SK-N-SH treated with all-trans-retinoic acid at 6 μM for 48 hours (cell line): ENCODE results near the gene HAPLN2.

Source experiments
- ARNTL ChIP-seq: fragments of 450-650 bp; formaldehyde crosslinking; IDR thresholded peaks from 2 replicates; pipeline ENCODE4 v1.5.0; 2020; ENCODE audit warnings: low read depth, mild to moderate bottlenecking, moderate library complexity, borderline replicate concordance
- BACH2 ChIP-seq: fragments of 250-450 bp; sonication (Bioruptor Pico); IDR thresholded peaks from 2 replicates; pipeline ENCODE4 v1.9.0; 2021; ENCODE audit warnings: mild to moderate bottlenecking, borderline replicate concordance
- ESRRG ChIP-seq: fragments of 250-450 bp; sonication (Bioruptor Pico); IDR thresholded peaks from 2 replicates; pipeline ENCODE4 v1.6.1; 2021; ENCODE audit warnings: mild to moderate bottlenecking
- ISL1 ChIP-seq: fragments of 250-450 bp; sonication (Bioruptor Pico); IDR thresholded peaks from 2 replicates; pipeline ENCODE4 v2.1.2; 2022; ENCODE audit warnings: mild to moderate bottlenecking, moderate library complexity
- PATZ1 ChIP-seq: fragments of 250-450 bp; sonication (Bioruptor Pico); IDR thresholded peaks from 2 replicates; pipeline ENCODE4 v1.8.0; 2020; ENCODE audit warnings: mild to moderate bottlenecking, moderate library complexity, borderline replicate concordance
- PPARA ChIP-seq: fragments of 250-450 bp; sonication (Bioruptor Pico); IDR thresholded peaks from 2 replicates; pipeline ENCODE4 v1.5.0; 2020; ENCODE audit warnings: mild to moderate bottlenecking, borderline replicate concordance
- TCF4 ChIP-seq: fragments of 250-450 bp; sonication (Bioruptor Pico); IDR thresholded peaks from 2 replicates; pipeline ENCODE4 v1.8.0; 2021; ENCODE audit warnings: mild to moderate bottlenecking, moderate library complexity, borderline replicate concordance
- TOX ChIP-seq: fragments of 250-450 bp; sonication (Bioruptor Pico); IDR thresholded peaks from 2 replicates; pipeline ENCODE4 v1.8.0; 2021; ENCODE audit warnings: mild to moderate bottlenecking, moderate library complexity, borderline replicate concordance
- ZFP3 ChIP-seq: fragments of 250-450 bp; sonication (Bioruptor Pico); IDR thresholded peaks from 2 replicates; pipeline ENCODE4 v1.5.0; 2020; ENCODE audit warnings: mild to moderate bottlenecking, moderate library complexity
- ZFP30 ChIP-seq: fragments of 450-650 bp; formaldehyde crosslinking; IDR thresholded peaks from 2 replicates; pipeline ENCODE4 v1.5.0; 2022; ENCODE audit warnings: mild to moderate bottlenecking, moderate library complexity
- ZNF565 ChIP-seq: fragments of 450-650 bp; formaldehyde crosslinking; conservative IDR thresholded peaks from 2 replicates; pipeline ENCODE4 v1.5.0; 2020; ENCODE audit warnings: low read depth, mild to moderate bottlenecking, moderate library complexity
- ZNF70 ChIP-seq: fragments of 450-650 bp; formaldehyde crosslinking; IDR thresholded peaks from 2 replicates; pipeline ENCODE4 v1.5.0; 2020; ENCODE audit warnings: mild to moderate bottlenecking, moderate library complexity
- ZNF8 ChIP-seq: fragments of 450-650 bp; formaldehyde crosslinking; IDR thresholded peaks from 2 replicates; pipeline ENCODE4 v1.5.0; 2020; ENCODE audit warnings: mild to moderate bottlenecking, moderate library complexity
- TF ChIP-seq, protein P1 (sequence below): fragments of 250-450 bp; sonication (Bioruptor Pico); IDR thresholded peaks from 2 replicates; pipeline ENCODE4 v1.5.1; 2020; ENCODE audit warnings: low read depth, mild to moderate bottlenecking, moderate library complexity

- TF ChIP-seq TCF4 (CRISPR knock-in tag) (no peak), ARNTL (CRISPR knock-in tag) (no peak), ESRRG (no peak), PPARA (CRISPR knock-in tag) (no peak), ZNF8 (CRISPR knock-in tag) (no peak), ZFP30 (CRISPR knock-in tag) (no peak), BACH2 (no peak), ZNF70 (no peak), TOX (CRISPR knock-in tag) (no peak), ZNF565 (CRISPR knock-in tag) (no peak), ISL1 (no peak), PATZ1 (CRISPR knock-in tag) (no peak), ZFP3 (no peak)
- TF ChIP-seq, protein P1, sequence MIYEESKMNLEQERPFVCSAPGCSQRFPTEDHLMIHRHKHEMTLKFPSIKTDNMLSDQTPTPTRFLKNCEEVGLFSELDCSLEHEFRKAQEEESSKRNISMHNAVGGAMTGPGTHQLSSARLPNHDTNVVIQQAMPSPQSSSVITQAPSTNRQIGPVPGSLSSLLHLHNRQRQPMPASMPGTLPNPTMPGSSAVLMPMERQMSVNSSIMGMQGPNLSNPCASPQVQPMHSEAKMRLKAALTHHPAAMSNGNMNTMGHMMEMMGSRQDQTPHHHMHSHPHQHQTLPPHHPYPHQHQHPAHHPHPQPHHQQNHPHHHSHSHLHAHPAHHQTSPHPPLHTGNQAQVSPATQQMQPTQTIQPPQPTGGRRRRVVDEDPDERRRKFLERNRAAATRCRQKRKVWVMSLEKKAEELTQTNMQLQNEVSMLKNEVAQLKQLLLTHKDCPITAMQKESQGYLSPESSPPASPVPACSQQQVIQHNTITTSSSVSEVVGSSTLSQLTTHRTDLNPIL (CRISPR knock-in tag), result no peak
These were observed 47.1 kb upstream of the HAPLN2 start, which contains the start of gene IQGAP3 for GRCh38 chr1:156571919-156572662.
